Astrocyte of the cerebellum (primary cell): ENCODE measurements around the gene RAC2.

Experiments used
- DNase-seq: peaks from one replicate; pipeline ENCODE4 v3.0.0-alpha.2; 2011; ENCODE audit warnings: low read depth
- H3K4me3 ChIP-seq: 2 replicates; pipeline ENCODE4 v1.5.1; 2011; ENCODE audit warnings: mild to moderate bottlenecking, low read depth, low read length, moderate library complexity
- CTCF ChIP-seq: IDR thresholded peaks from 2 replicates; pipeline ENCODE4 v1.5.1; 2012; ENCODE audit warnings: low read length, low read depth, moderate library complexity, mild to moderate bottlenecking; ENCODE audit errors: missing control alignments
- in situ Hi-C: cut with HindIII; loops from 2 replicates; pipeline ENCODE4 v1.10.0; 2017; ENCODE audit warnings: low sequenced_read_pairs

Gene RAC2

GRCh38 chr22:37225481-37225880, 18.6 kb downstream of the RAC2 start:
- in situ Hi-C loops: no loop called here
- no peak overlapping the region for H3K4me3 ChIP-seq
- TF ChIP-seq CTCF: peak; percentile 26
- DNase-seq: no peak

- no peak for TF ChIP-seq CTCF
- in situ Hi-C loops: no loop called here
- no peak for DNase-seq
These were observed 19.2 kb downstream of the RAC2 start for GRCh38 chr22:37224757-37225420.

GRCh38 chr22:37223965-37224551, 20.0 kb downstream of the RAC2 start:
- TF ChIP-seq CTCF: no peak
- in situ Hi-C loops: no loop called here
- DNase-seq: no peak
- no peak overlapping the region for H3K4me3 ChIP-seq

More at GRCh38 chr22:37224757-37225420, 19.2 kb downstream of the RAC2 start:
- no peak overlapping the region for H3K4me3 ChIP-seq

GRCh38 chr22:37222440-37222971, 21.6 kb downstream of the RAC2 start:
- H3K4me3 ChIP-seq: no peak overlapping the region
- no peak for TF ChIP-seq CTCF
- in situ Hi-C loops: no loop called here
- DNase-seq: no peak

GRCh38 chr22:37221424-37222333, 22.4 kb downstream of the RAC2 start:
- in situ Hi-C loops: no loop called here
- no peak for TF ChIP-seq CTCF
- H3K4me3 ChIP-seq: no peak overlapping the region
- DNase-seq: no peak

- TF ChIP-seq CTCF: no peak
- in situ Hi-C loops: no loop called here
- no peak overlapping the region for H3K4me3 ChIP-seq
- DNase-seq: no peak
These were observed 23.5 kb downstream of the RAC2 start for GRCh38 chr22:37220543-37220981.
